Measurements from ENCODE around the gene PLAU.
"Not testable (repeated sequence)": the region's sequence is repeated elsewhere in the genome, so short reads cannot be mapped to it uniquely, and the experiment has no call there.

Gene PLAU

DNA sequence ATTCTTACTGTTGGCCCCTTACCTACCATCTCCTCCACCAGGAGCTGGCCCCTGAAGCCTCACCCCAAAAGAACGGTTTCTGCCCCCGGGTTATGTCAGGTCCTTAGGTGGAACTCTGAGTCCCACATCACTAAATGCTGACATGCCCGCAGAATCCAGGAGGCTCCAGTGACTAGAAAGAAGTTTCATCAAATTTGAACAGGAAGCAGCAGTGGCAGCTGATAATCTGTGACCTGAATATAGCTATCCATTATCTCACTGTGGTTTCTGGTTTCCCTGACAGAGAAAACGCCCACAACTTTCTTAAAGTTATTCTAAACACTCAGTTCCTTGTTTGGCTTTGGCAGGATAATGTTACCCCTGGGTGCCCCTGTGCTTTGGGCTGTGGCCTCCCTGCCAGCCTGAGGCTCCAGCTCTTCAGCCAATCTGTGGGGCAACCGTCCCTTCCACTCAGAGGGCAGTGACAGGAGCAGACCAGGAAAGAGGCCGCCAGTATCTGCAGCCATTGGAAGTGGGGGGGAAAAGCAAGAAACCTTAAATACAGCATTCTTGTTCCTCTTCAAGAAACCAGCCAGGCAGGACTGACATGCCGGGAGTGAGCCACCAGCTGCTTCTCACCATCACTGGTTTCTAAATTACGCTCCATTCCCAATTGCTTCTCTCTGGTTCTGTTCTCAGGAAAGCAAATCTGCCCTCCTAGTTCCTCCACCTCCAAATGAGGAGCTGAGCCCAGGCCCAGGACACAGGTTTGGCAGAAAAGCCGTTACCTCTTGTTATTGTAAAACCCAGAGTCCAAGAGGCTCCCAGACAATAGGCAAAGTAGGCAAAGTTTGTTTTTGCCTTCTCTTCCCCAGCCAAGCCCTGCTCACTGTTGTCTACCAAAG, 45.8 kb downstream of the PLAU start:
- DNase-seq: peak; percentile 61

DNA sequence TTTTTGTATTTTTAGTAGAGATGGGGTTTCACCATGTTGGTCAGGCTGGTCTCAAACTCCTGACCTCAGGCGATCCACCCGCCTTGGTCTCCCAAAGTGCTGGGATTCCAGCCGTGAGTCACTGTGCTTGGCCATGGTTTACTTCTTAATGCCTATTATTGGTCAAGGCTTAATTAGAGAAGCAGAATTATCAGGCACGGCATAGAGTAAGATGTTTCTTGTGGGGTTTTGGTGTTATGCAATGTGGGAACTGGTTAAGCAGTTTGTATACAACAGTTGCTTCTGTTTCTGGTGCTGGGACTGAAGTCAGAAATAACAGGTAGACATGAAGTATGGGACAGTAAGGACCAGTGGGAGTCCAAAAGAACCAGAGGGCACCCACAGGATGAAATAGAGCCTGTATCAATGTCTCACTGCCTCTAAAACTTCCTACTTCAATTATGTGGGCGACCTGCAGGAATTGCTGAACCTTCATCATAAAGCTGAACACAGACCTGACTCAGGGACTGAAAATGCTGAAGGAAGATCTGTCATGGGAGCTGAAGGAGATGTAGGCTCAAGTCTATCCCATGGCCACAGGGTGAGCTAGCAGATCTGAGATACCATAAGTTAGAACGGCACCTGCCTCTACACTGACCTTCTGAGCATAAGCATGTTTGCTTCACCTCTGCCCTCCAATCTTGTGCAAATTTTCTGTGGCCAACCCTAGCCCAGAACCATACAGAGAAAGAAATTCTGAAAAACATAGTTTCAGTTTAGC, 48.7 kb downstream of the PLAU start:
- DNase-seq: no peak

DNA sequence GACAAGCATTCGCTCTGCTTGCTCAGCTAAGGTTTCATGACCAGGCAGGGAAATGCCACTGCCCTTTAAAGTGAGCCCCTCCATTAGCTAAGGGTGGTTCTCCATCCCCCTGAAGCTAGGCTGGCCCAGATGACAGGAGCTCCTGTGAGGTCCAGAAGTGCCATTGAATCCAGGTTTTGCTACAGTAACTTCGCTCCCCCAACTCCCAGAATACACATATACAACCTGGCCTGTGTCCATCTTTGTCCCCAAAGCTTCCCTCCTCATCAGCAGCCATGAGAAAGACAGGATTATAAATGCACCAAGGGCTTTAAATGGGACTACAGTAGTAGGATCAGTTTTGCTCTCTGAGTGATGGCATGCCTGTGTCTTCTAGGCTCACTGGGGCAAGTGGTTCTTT, 51.5 kb downstream of the PLAU start:
- peak; percentile 22 for DNase-seq

DNA sequence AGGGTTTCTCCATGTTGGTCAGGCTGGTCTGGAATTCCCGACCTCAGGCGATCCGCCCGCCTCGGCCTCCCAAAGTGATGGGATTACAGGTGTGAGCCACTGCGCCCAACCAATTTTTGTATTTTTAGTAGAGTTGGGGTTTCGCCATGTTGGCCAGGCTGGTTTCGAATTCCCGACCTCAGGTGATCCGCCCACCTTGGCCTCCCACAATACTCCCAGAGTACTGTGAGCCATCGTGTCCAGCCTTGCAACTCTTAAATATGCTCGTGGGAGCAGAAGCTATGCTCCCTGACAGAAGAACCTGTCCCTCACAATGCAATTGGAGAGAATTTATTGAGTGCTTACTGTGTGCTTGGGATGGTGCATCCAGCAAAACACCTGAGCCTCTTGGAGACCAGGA, 52.6 kb downstream of the PLAU start:
- not testable (repeated sequence) for DNase-seq

DNA sequence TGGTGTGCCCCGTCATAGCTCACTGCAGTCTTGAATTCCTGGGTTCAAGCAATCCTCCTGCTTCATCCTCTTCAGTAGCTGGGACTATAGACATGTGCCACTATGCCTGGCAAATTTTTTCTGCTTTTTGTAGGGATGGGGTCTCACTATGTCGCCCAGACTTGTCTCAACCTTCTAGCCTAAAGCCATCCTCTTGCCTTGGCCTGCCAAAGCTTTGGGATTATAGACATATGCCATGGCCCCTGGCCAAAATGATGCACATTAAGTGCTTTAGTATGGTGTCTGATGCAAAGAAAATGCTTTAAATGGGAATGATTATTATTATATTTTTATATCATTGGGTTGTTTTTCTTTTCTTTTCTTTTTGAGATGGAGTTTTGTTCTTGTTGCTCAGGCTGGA, 53.8 kb downstream of the PLAU start:
- no peak for DNase-seq

DNA sequence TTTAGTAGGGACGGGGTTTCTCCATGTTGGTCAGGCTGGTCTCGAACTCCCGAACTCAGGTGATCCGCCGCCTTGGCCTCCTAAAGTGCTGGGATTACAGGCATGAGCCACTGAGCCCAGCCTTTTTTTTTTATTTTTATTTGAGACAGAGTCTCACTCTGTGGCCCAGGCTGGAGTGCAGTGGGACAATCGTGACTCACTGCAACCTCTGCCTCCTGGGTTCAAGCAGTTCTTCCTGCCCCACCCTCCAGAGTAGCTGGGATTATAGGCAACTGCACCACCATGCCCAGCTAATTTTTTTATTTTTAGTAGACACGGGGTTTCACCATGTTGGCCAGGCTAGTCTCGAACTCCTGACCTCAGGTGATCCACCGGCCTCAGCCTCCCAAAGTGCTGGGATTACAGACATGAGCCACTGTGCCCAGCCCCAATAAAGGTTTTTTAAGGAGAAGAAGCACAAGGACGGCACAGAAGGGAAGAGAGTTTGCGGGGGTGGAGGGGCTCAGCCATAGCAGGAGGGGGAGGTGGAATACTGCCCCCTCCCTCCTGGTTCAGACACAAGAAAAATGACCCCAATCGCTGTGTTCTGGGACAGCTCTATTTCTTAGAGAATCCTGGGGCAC, 54.4 kb downstream of the PLAU start:
- not testable (repeated sequence) for DNase-seq

DNA sequence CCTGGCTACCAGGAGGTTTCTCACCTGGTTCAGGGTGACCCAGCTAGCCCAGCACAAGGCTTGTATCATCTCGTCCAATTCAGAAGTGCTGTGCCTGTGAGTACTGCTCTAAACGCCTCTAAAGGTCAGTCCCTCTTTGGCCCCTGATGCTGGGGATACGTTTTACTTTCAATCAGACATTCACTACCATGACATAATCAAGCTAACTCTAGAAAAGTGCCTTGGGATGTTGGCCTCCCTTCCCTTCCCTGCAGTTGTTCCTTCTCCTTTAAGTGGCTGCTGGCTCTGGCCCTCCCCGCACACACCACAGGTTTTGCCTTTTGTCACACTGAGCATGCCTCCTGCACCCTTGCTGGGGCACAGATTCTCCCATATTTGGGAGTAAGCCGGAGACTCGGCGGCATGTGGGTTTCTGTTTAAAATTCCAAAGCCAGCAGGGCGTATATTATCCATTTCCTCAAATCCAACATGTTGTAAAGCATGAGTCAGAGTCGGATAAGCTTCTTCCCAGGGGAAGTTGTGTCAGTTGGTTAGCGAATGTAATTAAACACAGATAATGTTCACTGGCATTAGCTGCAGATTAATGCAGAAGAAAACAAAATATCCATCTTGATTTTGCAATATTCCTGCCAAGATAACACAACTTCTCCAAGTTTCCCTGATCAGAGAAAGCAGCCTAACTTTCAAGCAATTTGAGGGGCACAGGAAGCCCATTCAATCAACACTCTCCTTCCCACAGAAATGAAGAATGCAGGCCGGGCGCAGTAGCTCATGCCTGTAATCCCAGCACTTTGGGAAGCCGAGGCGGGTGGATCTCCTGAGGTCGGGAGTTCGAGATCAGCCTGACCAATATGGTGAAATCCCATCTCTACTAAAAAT, 55.2 kb downstream of the PLAU start:
- DNase-seq: no peak

DNA sequence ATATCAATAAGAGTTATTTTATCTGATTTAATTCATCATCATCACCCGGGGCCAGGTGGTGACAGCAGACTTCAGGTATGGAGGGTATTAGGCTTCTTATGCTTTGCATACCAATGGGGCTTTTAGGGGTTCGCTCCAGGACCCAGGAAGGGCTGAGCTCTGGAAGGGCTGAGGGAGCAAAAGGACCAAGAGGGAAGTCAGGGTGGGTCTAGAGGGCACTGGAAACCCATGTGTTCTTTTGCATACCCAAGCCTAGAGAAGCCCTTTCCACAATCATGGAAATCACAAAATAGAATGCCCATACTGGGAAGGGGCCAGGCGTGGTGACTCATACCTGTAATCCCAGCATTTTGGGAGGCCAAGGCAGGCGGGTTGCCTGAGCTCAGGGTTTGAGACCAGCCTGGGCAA, 56.1 kb downstream of the PLAU start:
- no peak for DNase-seq
